ENCODE results near the gene ME1. TPM values are rescaled to one million over a fixed set of nuclear protein-coding genes. Genes with fewer than 3 reads are reported as not detected.

Gene ME1
- total RNA-seq, 1 experiment from 2014 or later: 17.8 TPM

DNA sequence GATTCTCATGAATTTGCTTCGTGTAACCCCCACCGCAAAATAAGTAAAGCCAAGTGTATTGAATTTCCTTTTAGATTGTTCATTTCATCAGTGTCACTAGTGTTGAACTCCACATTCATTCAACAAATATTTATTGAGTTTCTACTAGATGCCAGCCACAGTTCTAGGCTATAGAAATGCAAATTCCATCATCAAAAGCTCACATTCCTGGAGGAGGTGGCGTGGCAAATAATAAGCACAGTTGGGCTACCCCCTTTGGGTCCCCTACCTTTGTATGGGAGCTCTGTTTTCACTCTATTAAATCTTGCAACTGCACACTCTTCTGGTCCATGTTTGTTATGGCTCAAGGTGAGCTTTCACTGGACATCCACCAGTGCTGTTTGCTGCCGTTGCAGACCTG is 12.7 kb upstream of the ME1 start:
- TF ChIP-seq, protein P1, sequence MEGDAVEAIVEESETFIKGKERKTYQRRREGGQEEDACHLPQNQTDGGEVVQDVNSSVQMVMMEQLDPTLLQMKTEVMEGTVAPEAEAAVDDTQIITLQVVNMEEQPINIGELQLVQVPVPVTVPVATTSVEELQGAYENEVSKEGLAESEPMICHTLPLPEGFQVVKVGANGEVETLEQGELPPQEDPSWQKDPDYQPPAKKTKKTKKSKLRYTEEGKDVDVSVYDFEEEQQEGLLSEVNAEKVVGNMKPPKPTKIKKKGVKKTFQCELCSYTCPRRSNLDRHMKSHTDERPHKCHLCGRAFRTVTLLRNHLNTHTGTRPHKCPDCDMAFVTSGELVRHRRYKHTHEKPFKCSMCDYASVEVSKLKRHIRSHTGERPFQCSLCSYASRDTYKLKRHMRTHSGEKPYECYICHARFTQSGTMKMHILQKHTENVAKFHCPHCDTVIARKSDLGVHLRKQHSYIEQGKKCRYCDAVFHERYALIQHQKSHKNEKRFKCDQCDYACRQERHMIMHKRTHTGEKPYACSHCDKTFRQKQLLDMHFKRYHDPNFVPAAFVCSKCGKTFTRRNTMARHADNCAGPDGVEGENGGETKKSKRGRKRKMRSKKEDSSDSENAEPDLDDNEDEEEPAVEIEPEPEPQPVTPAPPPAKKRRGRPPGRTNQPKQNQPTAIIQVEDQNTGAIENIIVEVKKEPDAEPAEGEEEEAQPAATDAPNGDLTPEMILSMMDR (IDR thresholded peaks at IDR 0.05; ENCODE audit: unreplicated experiment): no peak
- BruUV-seq (replicated peaks): no TSS peak
- Mint-ChIP-seq H3K36me3 (ENCODE audit: insufficient read depth, unreplicated experiment) (no peaks in the 10 kb centered on the region), H3K27me3 (ENCODE audit: insufficient read depth, unreplicated experiment) (no peaks in the 10 kb centered on the region), H3K9me3 (ENCODE audit: unreplicated experiment) (no peaks in the 10 kb centered on the region), H3K4me1 (ENCODE audit: insufficient read depth, unreplicated experiment) (no peaks in the 10 kb centered on the region), H3K4me3 (ENCODE audit: unreplicated experiment) (no peak overlapping the region), H3K27ac (ENCODE audit: low read depth, unreplicated experiment) (no peak overlapping the region)
- DNase-seq (ENCODE audit: unreplicated experiment): no peak
- intact Hi-C loops (cut with micrococcal nuclease): no loop called here
- ChIA-PET CTCF (interaction anchor here (0.5 to 1.0 kb wide), 3 partner anchors 9 to 56 kb away, joined by 3 read pairs; no protein-coding TSS in a partner anchor), POLR2A (interaction anchor here (1.0 to 1.1 kb wide), 2 partner anchors 9 to 11 kb away, joined by 3 read pairs; no protein-coding TSS in a partner anchor)

DNA sequence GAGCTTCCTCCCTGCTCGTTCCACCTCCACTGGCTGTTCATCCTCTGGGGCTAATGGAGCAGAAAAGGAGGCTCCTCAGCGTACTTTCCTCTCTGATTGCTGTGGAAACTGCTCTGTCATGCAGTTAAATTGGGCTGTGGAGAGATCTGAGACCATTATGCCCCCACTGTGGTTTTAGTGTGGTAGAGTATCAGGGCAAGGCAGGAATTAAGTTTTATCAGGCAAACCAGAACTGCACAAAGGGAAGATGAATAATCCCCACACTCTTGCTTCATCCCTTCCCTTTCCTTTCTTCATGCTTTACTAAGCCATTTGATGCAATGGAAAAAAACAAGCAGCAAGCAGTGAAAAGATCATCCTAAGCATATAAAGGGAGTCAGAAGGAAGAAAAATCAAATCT is 11.9 kb upstream of the ME1 start:
- Mint-ChIP-seq H3K36me3 (ENCODE audit: insufficient read depth, unreplicated experiment) (no peaks in the 10 kb centered on the region), H3K4me1 (ENCODE audit: insufficient read depth, unreplicated experiment) (no peaks in the 10 kb centered on the region), H3K4me3 (ENCODE audit: unreplicated experiment) (no peak overlapping the region), H3K27ac (ENCODE audit: low read depth, unreplicated experiment) (no peak overlapping the region), H3K9me3 (ENCODE audit: unreplicated experiment) (no peaks in the 10 kb centered on the region), H3K27me3 (ENCODE audit: insufficient read depth, unreplicated experiment) (no peaks in the 10 kb centered on the region)
- no TSS peak for BruUV-seq (replicated peaks)
- CTCF ChIA-PET: no interaction called here
- TF ChIP-seq, protein P1 (IDR thresholded peaks at IDR 0.05; ENCODE audit: unreplicated experiment): no peak
- POLR2A ChIA-PET: interaction anchor here (1.0 kb wide), 1 partner anchor 10 kb away, joined by 3 read pairs; no protein-coding TSS in a partner anchor
- DNase-seq (ENCODE audit: unreplicated experiment): no peak
- intact Hi-C loops (cut with micrococcal nuclease): no loop called here

DNA sequence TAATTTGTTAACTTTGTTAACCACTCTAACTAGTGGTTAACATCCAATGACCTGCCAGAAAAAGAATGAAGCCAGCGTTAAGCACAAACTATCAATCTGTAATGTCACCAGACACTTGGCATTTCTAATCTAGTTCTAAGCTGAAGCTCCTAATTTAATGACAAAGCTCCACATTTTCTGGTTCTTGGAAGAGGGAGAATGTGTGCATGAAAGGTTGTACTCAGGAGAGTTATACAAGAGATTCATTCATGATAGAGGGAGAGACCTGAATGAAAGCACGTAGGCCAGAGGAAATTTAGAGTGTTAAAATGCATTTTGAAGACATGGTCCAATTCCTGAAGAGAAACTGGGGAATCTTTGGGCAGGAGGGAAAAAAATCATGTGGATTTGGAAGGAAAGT is 8.3 kb upstream of the ME1 start:
- no peaks in the 10 kb centered on the region for H3K27me3 Mint-ChIP-seq (ENCODE audit: insufficient read depth, unreplicated experiment)
- CTCF ChIA-PET: no interaction called here
- no peaks in the 10 kb centered on the region for H3K9me3 Mint-ChIP-seq (ENCODE audit: unreplicated experiment)
- H3K27ac Mint-ChIP-seq (ENCODE audit: low read depth, unreplicated experiment): no peak overlapping the region
- TF ChIP-seq, protein P1 (IDR thresholded peaks at IDR 0.05; ENCODE audit: unreplicated experiment): no peak
- no peaks in the 10 kb centered on the region for H3K36me3 Mint-ChIP-seq (ENCODE audit: insufficient read depth, unreplicated experiment)
- BruUV-seq (replicated peaks): no TSS peak
- peaks cover 6% of the 10 kb centered on the region for H3K4me1 Mint-ChIP-seq (ENCODE audit: insufficient read depth, unreplicated experiment)
- POLR2A ChIA-PET: interaction anchor here (0.7 to 1.6 kb wide), 3 partner anchors 19 to 1497 kb away, joined by 3 to 4 read pairs (median 3); no protein-coding TSS in a partner anchor
- H3K4me3 Mint-ChIP-seq (ENCODE audit: unreplicated experiment): no peak overlapping the region
- intact Hi-C loops (cut with micrococcal nuclease): loop anchor here (10.0 kb wide), 1 partner anchor 1194 kb away; the partner anchor contains the start of gene IBTK
- DNase-seq (ENCODE audit: unreplicated experiment): no peak

DNA sequence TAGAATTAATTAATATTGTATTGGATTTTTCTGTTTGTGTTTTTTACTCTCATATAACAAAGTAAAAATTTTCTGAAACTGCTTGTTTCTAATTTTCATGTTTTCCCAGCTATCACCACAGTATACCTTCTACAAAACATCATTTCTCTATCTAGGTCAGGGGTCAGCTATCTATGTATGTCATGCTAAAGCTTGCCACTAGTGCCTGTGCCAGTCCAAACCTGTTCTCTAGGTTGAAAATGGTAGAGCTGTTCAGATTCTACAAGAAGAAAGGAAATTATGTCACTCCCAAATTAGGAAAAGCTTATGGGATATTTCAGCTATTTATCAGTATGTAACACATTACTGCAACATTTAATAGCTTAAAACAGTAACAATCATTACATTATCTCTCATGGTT is 5.8 kb upstream of the ME1 start:
- Mint-ChIP-seq H3K4me3 (ENCODE audit: unreplicated experiment) (no peak overlapping the region), H3K36me3 (ENCODE audit: insufficient read depth, unreplicated experiment) (no peaks in the 10 kb centered on the region), H3K4me1 (ENCODE audit: insufficient read depth, unreplicated experiment) (peaks cover 6% of the 10 kb centered on the region), H3K27ac (ENCODE audit: low read depth, unreplicated experiment) (no peak overlapping the region), H3K27me3 (ENCODE audit: insufficient read depth, unreplicated experiment) (no peaks in the 10 kb centered on the region), H3K9me3 (ENCODE audit: unreplicated experiment) (no peaks in the 10 kb centered on the region)
- intact Hi-C loops (cut with micrococcal nuclease): loop anchor here (10.0 kb wide), 1 partner anchor 1192 kb away; the partner anchor contains the start of gene IBTK
- BruUV-seq (replicated peaks): no TSS peak
- TF ChIP-seq, protein P1 (IDR thresholded peaks at IDR 0.05; ENCODE audit: unreplicated experiment): no peak
- CTCF ChIA-PET: interaction anchor here (1.0 to 1.7 kb wide), 6 partner anchors 18 to 215 kb away, joined by 3 to 8 read pairs (median 4); no protein-coding TSS in a partner anchor
- DNase-seq (ENCODE audit: unreplicated experiment): no peak
- POLR2A ChIA-PET: interaction anchor here (0.6 to 1.0 kb wide), 3 partner anchors 27 to 179 kb away, joined by 3 to 5 read pairs (median 3); no protein-coding TSS in a partner anchor
